Left lung (tissue), 10 donors: ENCODE measurements around the gene PIP5K1B. TPM values are rescaled to one million over a fixed set of nuclear protein-coding genes. Genes with fewer than 3 reads are reported as not detected.

Experiments used
- ATAC-seq: fragments of 200-7000 bp; cut with Tn5 transposase; one replicate; pipeline ENCODE4 v1.9.1; 2020; ENCODE audit warnings: moderate library complexity
- DNase-seq, 4 donors: peaks; one replicate each; pipeline ENCODE4 v3.0.0-alpha.2; 2013 to 2020
- H3K27ac ChIP-seq, 2 donors: fragments of 200-600 bp; sonication (generic) in 1 of 2; one replicate each; pipeline versions ENCODE4 v1.5.0 to v1.8.0; 2020 to 2021
- H3K27me3 ChIP-seq, 2 donors: fragments of 200-600 bp; sonication (generic) in 1 of 2; one replicate each; pipeline versions ENCODE4 v1.5.0 to v1.8.0; 2020 to 2021
- H3K36me3 ChIP-seq, 2 donors: fragments of 200-600 bp; sonication (generic) in 1 of 2; one replicate each; pipeline versions ENCODE4 v1.5.0 to v1.8.0; 2020 to 2021
- H3K4me1 ChIP-seq, 2 donors: fragments of 200-600 bp; one replicate each; pipeline ENCODE4 v1.8.0; 2021
- H3K4me3 ChIP-seq, 2 donors: fragments of 200-600 bp; sonication (generic) in 1 of 2; one replicate each; pipeline versions ENCODE4 v1.5.0 to v1.8.0; 2020 to 2021; ENCODE audit warnings: mild to moderate bottlenecking in 1 of 2
- H3K9me3 ChIP-seq, 2 donors: fragments of 200-600 bp; sonication (generic) in 1 of 2; one replicate each; pipeline versions ENCODE4 v1.5.0 to v1.8.0; 2020 to 2021
- intact Hi-C, 2 donors: fragments of 100-400 bp; cut with DNase I; formaldehyde crosslinking; loops; one replicate each; pipeline versions ENCODE4 v1.11.2 to v1.14.2; 2022
- polyA plus RNA-seq, 6 donors: library from polyadenylated mRNA; unstranded; fragments of 120-200 nt; gene quantifications; one replicate each; pipeline ENCODE4 v1.2.1, GENCODE V29; 2013; ENCODE audit not compliant: insufficient read length in 6 of 6
- total RNA-seq, 2 donors: library from RNA; stranded (reverse); fragmentation: NEBNext Ultra II Directional; extraction: Animal tissue kit (Norgen Biotek cat#: 25700); gene quantifications; one replicate each; pipeline ENCODE4 v1.2.1, GENCODE V29; 2021
- TF ChIP-seq, protein P1 (sequence below), 2 donors: fragments of 200-600 bp; sonication (generic) in 1 of 2; IDR thresholded peaks; one replicate each; pipeline versions ENCODE4 v1.5.0 to v1.8.0; 2021; ENCODE audit warnings: antibody characterized with exemption in 2 of 2
- donor health status: DM: no; HTN: yes; CAD: no.
- donor health status: DM: no; HTN: no; CAD: no.

The PIP5K1B gene
- total and polyA plus RNA-seq, 8 donors = 3.1 to 31.0 (median 4.2) TPM

DNA sequence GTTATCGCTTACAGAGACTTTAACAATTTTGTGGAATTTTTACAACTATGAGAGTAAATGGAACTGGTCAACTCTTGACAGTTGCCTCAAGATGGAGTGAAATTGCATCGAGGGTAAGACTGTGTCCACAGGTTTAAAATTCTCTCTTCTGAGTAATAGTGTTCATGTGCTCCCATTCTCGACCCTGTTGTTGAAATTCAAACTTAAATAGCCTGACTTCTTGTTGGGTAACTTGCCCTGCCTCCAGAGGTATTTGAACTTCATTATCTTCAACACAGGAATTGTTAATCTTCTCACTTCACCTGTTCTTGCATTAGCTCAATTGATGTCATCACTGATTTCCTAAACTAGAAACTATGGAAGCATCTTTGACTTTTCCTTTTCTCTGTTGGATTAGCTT, 77.5 kb downstream of the PIP5K1B start:
- intact Hi-C loops = no loop called here
- H3K4me1 ChIP-seq = peaks cover 18 to 61% of the 10 kb centered on the region in 2 donors
- DNase-seq (no peak), ATAC-seq (no peak)
- H3K27ac ChIP-seq = no peak overlapping the region
- no peaks in the 10 kb centered on the region for H3K27me3 ChIP-seq
- TF ChIP-seq, protein P1, sequence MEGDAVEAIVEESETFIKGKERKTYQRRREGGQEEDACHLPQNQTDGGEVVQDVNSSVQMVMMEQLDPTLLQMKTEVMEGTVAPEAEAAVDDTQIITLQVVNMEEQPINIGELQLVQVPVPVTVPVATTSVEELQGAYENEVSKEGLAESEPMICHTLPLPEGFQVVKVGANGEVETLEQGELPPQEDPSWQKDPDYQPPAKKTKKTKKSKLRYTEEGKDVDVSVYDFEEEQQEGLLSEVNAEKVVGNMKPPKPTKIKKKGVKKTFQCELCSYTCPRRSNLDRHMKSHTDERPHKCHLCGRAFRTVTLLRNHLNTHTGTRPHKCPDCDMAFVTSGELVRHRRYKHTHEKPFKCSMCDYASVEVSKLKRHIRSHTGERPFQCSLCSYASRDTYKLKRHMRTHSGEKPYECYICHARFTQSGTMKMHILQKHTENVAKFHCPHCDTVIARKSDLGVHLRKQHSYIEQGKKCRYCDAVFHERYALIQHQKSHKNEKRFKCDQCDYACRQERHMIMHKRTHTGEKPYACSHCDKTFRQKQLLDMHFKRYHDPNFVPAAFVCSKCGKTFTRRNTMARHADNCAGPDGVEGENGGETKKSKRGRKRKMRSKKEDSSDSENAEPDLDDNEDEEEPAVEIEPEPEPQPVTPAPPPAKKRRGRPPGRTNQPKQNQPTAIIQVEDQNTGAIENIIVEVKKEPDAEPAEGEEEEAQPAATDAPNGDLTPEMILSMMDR (IDR thresholded peaks at IDR 0.05) = no peak
- peak overlapping the region in 1 of 2 donors; percentile 3 for H3K4me3 ChIP-seq
- no peaks in the 10 kb centered on the region for H3K9me3 ChIP-seq
- H3K36me3 ChIP-seq = peaks cover 0 to 7% of the 10 kb centered on the region in 2 donors

DNA sequence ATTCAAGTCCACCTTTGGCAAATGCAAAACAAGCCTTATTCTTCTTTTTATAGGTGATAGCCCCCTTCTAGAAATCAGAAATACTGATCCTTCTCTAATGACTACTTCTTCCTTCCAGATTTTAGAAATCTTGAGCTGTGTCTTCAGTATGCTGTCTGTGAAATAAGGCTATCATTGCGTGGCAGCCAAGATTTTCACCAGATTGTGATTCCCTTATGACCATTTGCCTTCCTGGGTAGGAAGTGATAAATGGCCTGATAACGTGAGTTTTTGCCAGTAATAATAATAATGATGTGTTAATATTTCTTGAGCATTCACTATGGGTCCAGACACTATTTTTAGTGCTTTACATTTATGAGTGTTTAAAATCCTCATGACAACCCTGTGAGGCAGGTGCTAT, 80.9 kb downstream of the PIP5K1B start:
- DNase-seq = no peak
- TF ChIP-seq, protein P1 (IDR thresholded peaks at IDR 0.05) = no peak
- no peak for ATAC-seq
- H3K4me3 ChIP-seq = no peak overlapping the region
- no peaks in the 10 kb centered on the region for H3K9me3 ChIP-seq
- peaks cover 12 to 46% of the 10 kb centered on the region in 2 donors for H3K4me1 ChIP-seq
- no peaks in the 10 kb centered on the region for H3K27me3 ChIP-seq
- H3K36me3 ChIP-seq = peaks cover 0 to 7% of the 10 kb centered on the region in 2 donors
- intact Hi-C loops = no loop called here
- no peak overlapping the region for H3K27ac ChIP-seq

DNA sequence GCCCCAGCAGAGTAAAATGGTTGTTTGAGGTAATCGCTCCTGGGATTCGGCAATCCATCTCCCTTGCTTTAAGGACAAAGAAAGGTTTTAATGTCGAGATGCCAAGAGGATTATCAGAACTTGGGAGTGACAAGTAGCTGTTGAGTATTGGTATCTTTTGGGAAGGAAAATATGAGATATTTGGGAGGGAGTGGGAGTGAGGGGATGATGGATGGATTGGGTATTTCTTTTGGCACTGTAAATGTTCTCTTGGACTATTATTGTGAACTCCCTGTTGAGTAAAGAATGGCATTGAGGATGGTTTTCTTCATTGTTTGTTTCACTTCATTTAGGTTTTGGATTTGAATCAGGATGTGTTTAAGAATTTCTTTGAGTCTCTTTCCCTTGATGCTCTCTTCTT, 86.1 kb downstream of the PIP5K1B start:
- TF ChIP-seq, protein P1 (IDR thresholded peaks at IDR 0.05) = no peak
- Histone ChIP-seq H3K36me3 (peaks cover 0 to 7% of the 10 kb centered on the region in 2 donors), H3K9me3 (no peaks in the 10 kb centered on the region), H3K4me1 (peaks cover 0 to 3% of the 10 kb centered on the region in 2 donors), H3K27me3 (no peaks in the 10 kb centered on the region), H3K4me3 (no peak overlapping the region), H3K27ac (no peak overlapping the region)
- DNase-seq (no peak), ATAC-seq (no peak)
- intact Hi-C loops = no loop called here

DNA sequence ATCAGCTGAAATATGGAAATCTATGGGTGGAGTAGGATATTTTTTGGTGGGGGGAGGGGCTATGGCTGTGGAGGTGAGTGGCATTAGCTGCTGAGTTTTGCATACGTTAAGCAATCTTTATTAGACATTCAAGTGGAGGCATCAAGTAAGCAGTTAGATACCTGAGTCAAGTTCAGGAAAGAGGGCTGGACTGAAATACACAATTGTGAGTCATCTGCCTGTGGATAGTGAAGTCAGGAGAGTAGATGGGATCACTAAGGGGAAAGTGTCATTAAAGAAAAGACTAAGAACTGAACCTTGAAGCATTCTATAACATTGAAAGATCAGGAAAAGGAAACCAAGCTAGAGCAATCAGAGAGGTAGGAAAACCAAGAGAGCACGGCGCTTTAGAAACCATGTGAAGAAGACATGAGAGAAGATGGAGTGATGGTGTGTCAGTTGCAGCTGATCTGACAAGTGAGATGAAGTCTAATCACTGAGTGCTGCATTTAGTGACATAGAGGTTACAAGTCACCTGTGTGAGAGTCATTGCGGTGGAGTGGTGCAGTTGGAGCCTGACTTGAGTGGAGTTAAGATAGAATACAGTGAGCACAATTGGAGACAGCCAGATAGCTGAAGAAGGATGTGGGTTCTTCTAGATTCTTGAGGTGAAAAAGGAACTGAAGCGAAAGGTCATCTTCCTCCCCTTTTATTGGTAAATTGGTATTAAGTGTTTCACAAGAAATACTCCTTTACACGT, 88.7 kb downstream of the PIP5K1B start:
- intact Hi-C loops = no loop called here
- peak; percentile 56 for ATAC-seq
- no peak overlapping the region for H3K4me3 ChIP-seq
- DNase-seq = no peak
- H3K27ac ChIP-seq = no peak overlapping the region
- H3K36me3 ChIP-seq = no peaks in the 10 kb centered on the region
- TF ChIP-seq, protein P1 (IDR thresholded peaks at IDR 0.05) = no peak
- no peaks in the 10 kb centered on the region for H3K27me3 ChIP-seq
- no peaks in the 10 kb centered on the region for H3K9me3 ChIP-seq
- H3K4me1 ChIP-seq = peaks cover 0 to 3% of the 10 kb centered on the region in 2 donors

DNA sequence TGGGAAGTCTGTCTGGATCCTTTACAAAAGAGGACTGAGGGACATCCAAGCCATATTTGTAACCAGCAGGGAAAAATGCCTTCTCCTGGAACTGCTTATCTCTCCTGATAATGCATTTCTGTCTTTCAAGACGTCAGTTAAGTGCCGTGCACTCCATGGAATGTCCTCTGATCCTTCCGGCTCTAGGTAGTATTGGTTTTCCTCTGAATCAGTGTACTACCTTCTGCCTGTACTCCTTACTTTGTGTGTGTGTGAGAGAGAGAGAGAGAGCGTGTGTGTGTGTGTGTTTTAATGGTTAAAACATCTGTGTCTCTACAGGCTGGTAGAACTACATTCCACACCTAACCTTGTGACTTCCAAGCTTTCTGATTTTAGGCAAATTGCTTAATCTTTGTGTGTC, 89.9 kb downstream of the PIP5K1B start:
- TF ChIP-seq, protein P1 (IDR thresholded peaks at IDR 0.05) = no peak
- H3K4me3 ChIP-seq = no peak overlapping the region
- no peaks in the 10 kb centered on the region for H3K27me3 ChIP-seq
- H3K4me1 ChIP-seq = peaks cover 0 to 3% of the 10 kb centered on the region in 2 donors
- no peaks in the 10 kb centered on the region for H3K36me3 ChIP-seq
- peak; percentile 87 for ATAC-seq
- H3K27ac ChIP-seq = no peak overlapping the region
- H3K9me3 ChIP-seq = no peaks in the 10 kb centered on the region
- no peak for DNase-seq
- intact Hi-C loops = no loop called here
